ENCODE data around the gene MS4A10. TPM values are rescaled to one million over a fixed set of nuclear protein-coding genes. Genes with fewer than 3 reads are reported as not detected.

The MS4A10 gene
- total RNA-seq, 1 experiment from 2014 or later, result not detected

DNA sequence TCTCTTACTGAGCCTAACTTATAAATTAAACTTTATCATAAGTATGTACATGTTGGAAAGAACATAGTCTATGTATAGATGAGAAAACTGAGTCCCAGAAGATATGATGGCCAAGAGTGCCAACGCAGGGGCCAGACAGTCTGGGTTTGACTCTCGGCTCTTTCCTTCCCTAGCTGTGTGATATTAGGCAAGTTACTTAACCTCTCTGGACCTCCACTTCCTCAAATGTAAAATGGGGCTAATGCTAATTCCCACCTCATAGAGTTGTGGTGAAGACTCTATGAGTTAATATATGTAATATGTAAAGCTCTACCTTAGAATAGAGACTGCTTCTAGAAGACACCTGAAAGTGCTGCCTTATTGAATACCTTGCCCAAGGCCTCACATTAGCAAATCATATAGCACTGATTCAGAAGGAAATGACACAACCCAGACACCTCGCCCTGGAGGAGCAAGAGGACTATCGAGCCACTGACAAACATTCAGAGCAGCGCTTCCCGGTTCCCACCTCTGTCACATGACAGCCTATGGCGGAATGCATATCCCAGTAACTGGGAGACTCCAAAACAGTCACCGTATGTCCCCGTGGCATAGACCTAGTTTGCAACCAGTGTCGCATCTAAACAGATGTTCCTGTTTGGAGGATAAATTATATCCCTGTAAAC lies 45.5 kb downstream of the MS4A10 start:
- H4K20me1 ChIP-seq (ENCODE audit: insufficient read depth), result no peaks in the 10 kb centered on the region
- H3K9ac ChIP-seq (ENCODE audit: low read length), result no peak overlapping the region
- peak overlapping the region; percentile 4 to 13; a peak in 2 of 4 replicates for H3K4me3 ChIP-seq (replicated peaks in 1 of 2; ENCODE audit: low read depth in 1 of 2, low read length in 2 of 2)
- peak overlapping the region; percentile 89 for H2AFZ ChIP-seq (ENCODE audit: low read depth, low read length, poor library complexity, severe bottlenecking)
- no peak for DNase-seq (ENCODE audit: low read depth, low spot score)
- H3K36me3 ChIP-seq (ENCODE audit: control insufficient read depth in 1 of 2, insufficient read depth in 2 of 2, low read length in 2 of 2), result no peaks in the 10 kb centered on the region
- ATAC-seq, result peak; percentile 76
- H3K79me2 ChIP-seq (ENCODE audit: insufficient read depth, low read length), result no peaks in the 10 kb centered on the region
- H3K9me3 ChIP-seq (ENCODE audit: control insufficient read depth in 1 of 2, insufficient read depth in 1 of 2, low read depth in 1 of 2, low read length in 2 of 2), result no peaks in the 10 kb centered on the region
- H3K4me1 ChIP-seq (ENCODE audit: control insufficient read depth in 1 of 2, insufficient read depth in 2 of 2, low read length in 2 of 2), result peaks cover 0 to 5% of the 10 kb centered on the region in 2 experiments; a peak in 2 of 4 replicates
- no peak overlapping the region for H3K27ac ChIP-seq (ENCODE audit: low read depth, low read length)
- ChIA-PET RAD21 (ENCODE audit: low non-redundant PET in 1 of 2, low total read pairs in 2 of 2, uncharacterized antibody in 2 of 2, unreplicated experiment in 2 of 2) (interaction anchor here (1.7 to 2.3 kb wide), 3 partner anchors 57 to 69 kb away, joined by 7 to 21 read pairs (median 14); no protein-coding TSS in a partner anchor), POLR2A (interaction anchor here (1.1 to 2.1 kb wide), 4 partner anchors 57 to 93 kb away, joined by 3 to 6 read pairs (median 4); partner anchors contain the start of gene TMEM109), CTCF (interaction anchor here (0.6 to 5.2 kb wide), 19 partner anchors 8 to 563 kb away, joined by 3 to 86 read pairs (median 5); partner anchors contain the start of gene PTGDR2)
- peak overlapping the region; percentile 63 for H3K4me2 ChIP-seq (ENCODE audit: low read length)
- BruUV-seq (replicated peaks), result no TSS peak
- TF ChIP-seq ZNF274 (IDR thresholded peaks at IDR 0.05; ENCODE audit: low read depth, low read length) (no peak), POLR2AphosphoS5 (IDR thresholded peaks at IDR 0.05; ENCODE audit: low read depth, low read length) (no peak), EZH2phosphoT487 (IDR thresholded peaks at IDR 0.05; ENCODE audit: borderline replicate concordance) (no peak), CEBPB (IDR thresholded peaks at IDR 0.05; ENCODE audit: low read depth) (no peak), RAD21 (IDR thresholded peaks at IDR 0.05; ENCODE audit: low read depth) (no peak)
- intact Hi-C loops (cut with micrococcal nuclease), result loop anchor here (1.0 to 5.0 kb wide), 6 partner anchors 55 to 557 kb away; no protein-coding TSS in a partner anchor
- peaks cover 14% of the 10 kb centered on the region; the same call in 1 of the 2 replicates for H3K27me3 ChIP-seq (ENCODE audit: insufficient read depth, low read length)
- no peaks in the 10 kb centered on the region for H3K9me2 ChIP-seq (ENCODE audit: insufficient read depth)

DNA sequence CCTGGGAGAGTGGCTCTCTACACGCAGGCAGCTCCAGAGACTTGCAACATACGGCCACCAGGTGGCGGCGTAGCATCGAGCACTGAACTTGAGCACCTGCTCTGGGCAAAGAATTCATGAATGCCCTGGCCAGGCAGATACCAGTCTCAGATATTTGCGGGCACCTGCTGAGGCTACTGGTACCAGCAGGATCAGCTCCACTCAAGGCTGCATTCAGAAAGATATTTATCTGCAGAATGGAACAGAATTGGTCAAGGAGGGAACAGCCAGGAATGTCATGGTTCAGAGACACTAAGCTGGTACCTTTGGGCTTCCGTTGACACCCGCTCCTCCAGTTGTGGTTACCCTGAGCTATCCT lies 46.0 kb downstream of the MS4A10 start:
- ChIA-PET RAD21 (ENCODE audit: low non-redundant PET in 1 of 2, low total read pairs in 2 of 2, uncharacterized antibody in 2 of 2, unreplicated experiment in 2 of 2) (interaction anchor here (1.7 to 2.3 kb wide), 3 partner anchors 56 to 68 kb away, joined by 7 to 21 read pairs (median 14); no protein-coding TSS in a partner anchor), POLR2A (interaction anchor here (1.1 to 2.1 kb wide), 4 partner anchors 57 to 93 kb away, joined by 3 to 6 read pairs (median 4); partner anchors contain the start of gene TMEM109), CTCF (interaction anchor here (0.6 to 5.2 kb wide), 21 partner anchors 9 to 562 kb away, joined by 3 to 86 read pairs (median 5); partner anchors contain the start of gene PTGDR2)
- ATAC-seq, result peak; percentile 98
- H2AFZ ChIP-seq (ENCODE audit: low read depth, low read length, poor library complexity, severe bottlenecking), result peak overlapping the region; percentile 89
- peaks cover 14% of the 10 kb centered on the region; the same call in 1 of the 2 replicates for H3K27me3 ChIP-seq (ENCODE audit: insufficient read depth, low read length)
- no peaks in the 10 kb centered on the region for H4K20me1 ChIP-seq (ENCODE audit: insufficient read depth)
- H3K9me2 ChIP-seq (ENCODE audit: insufficient read depth), result no peaks in the 10 kb centered on the region
- no peak overlapping the region for H3K9ac ChIP-seq (ENCODE audit: low read length)
- no TSS peak for BruUV-seq (replicated peaks)
- peak overlapping the region; percentile 63 for H3K4me2 ChIP-seq (ENCODE audit: low read length)
- peak overlapping the region; percentile 4 to 13; a peak in 2 of 4 replicates for H3K4me3 ChIP-seq (replicated peaks in 1 of 2; ENCODE audit: low read depth in 1 of 2, low read length in 2 of 2)
- H3K9me3 ChIP-seq (ENCODE audit: control insufficient read depth in 1 of 2, insufficient read depth in 1 of 2, low read depth in 1 of 2, low read length in 2 of 2), result no peaks in the 10 kb centered on the region
- H3K36me3 ChIP-seq (ENCODE audit: control insufficient read depth in 1 of 2, insufficient read depth in 2 of 2, low read length in 2 of 2), result no peaks in the 10 kb centered on the region
- no peaks in the 10 kb centered on the region for H3K79me2 ChIP-seq (ENCODE audit: insufficient read depth, low read length)
- peaks cover 0 to 5% of the 10 kb centered on the region in 2 experiments; a peak in 2 of 4 replicates for H3K4me1 ChIP-seq (ENCODE audit: control insufficient read depth in 1 of 2, insufficient read depth in 2 of 2, low read length in 2 of 2)
- H3K27ac ChIP-seq (ENCODE audit: low read depth, low read length), result no peak overlapping the region
- peak; percentile 68 for DNase-seq (ENCODE audit: low read depth, low spot score)
- intact Hi-C loops (cut with micrococcal nuclease), result loop anchor here (1.0 to 5.0 kb wide), 6 partner anchors 56 to 556 kb away; no protein-coding TSS in a partner anchor
- TF ChIP-seq, protein P1, sequence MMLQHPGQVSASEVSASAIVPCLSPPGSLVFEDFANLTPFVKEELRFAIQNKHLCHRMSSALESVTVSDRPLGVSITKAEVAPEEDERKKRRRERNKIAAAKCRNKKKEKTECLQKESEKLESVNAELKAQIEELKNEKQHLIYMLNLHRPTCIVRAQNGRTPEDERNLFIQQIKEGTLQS (IDR thresholded peaks at IDR 0.05), result no peak
- no peak for TF ChIP-seq SRF (IDR thresholded peaks at IDR 0.05; ENCODE audit: low read depth)
- TF ChIP-seq FOSL1 (IDR thresholded peaks at IDR 0.05; ENCODE audit: low read depth), result no peak
- TF ChIP-seq, protein P2, sequence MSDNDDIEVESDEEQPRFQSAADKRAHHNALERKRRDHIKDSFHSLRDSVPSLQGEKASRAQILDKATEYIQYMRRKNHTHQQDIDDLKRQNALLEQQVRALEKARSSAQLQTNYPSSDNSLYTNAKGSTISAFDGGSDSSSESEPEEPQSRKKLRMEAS (IDR thresholded peaks at IDR 0.05), result no peak
- TF ChIP-seq SIN3A (IDR thresholded peaks at IDR 0.05; ENCODE audit: low read depth), result no peak
- TF ChIP-seq, protein P3, sequence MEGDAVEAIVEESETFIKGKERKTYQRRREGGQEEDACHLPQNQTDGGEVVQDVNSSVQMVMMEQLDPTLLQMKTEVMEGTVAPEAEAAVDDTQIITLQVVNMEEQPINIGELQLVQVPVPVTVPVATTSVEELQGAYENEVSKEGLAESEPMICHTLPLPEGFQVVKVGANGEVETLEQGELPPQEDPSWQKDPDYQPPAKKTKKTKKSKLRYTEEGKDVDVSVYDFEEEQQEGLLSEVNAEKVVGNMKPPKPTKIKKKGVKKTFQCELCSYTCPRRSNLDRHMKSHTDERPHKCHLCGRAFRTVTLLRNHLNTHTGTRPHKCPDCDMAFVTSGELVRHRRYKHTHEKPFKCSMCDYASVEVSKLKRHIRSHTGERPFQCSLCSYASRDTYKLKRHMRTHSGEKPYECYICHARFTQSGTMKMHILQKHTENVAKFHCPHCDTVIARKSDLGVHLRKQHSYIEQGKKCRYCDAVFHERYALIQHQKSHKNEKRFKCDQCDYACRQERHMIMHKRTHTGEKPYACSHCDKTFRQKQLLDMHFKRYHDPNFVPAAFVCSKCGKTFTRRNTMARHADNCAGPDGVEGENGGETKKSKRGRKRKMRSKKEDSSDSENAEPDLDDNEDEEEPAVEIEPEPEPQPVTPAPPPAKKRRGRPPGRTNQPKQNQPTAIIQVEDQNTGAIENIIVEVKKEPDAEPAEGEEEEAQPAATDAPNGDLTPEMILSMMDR (IDR thresholded peaks at IDR 0.05 in 2 of 3, conservative IDR thresholded peaks at IDR 0.05 in 1 of 3; ENCODE audit: borderline replicate concordance in 1 of 3, insufficient read depth in 1 of 3, low read depth in 2 of 3, low read length in 2 of 3), result peak; percentile 88 to 98 (median 91)
- no peak for TF ChIP-seq CBX3 (IDR thresholded peaks at IDR 0.05; ENCODE audit: low read depth)
- TF ChIP-seq, protein P4, sequence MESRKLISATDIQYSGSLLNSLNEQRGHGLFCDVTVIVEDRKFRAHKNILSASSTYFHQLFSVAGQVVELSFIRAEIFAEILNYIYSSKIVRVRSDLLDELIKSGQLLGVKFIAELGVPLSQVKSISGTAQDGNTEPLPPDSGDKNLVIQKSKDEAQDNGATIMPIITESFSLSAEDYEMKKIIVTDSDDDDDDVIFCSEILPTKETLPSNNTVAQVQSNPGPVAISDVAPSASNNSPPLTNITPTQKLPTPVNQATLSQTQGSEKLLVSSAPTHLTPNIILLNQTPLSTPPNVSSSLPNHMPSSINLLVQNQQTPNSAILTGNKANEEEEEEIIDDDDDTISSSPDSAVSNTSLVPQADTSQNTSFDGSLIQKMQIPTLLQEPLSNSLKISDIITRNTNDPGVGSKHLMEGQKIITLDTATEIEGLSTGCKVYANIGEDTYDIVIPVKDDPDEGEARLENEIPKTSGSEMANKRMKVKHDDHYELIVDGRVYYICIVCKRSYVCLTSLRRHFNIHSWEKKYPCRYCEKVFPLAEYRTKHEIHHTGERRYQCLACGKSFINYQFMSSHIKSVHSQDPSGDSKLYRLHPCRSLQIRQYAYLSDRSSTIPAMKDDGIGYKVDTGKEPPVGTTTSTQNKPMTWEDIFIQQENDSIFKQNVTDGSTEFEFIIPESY (IDR thresholded peaks at IDR 0.05; ENCODE audit: extremely low read depth, insufficient replicate concordance, low read length), result no peak
- no peak for TF ChIP-seq POLR2AphosphoS5 (IDR thresholded peaks at IDR 0.05; ENCODE audit: low read depth, low read length)
- no peak for TF ChIP-seq EZH2phosphoT487 (IDR thresholded peaks at IDR 0.05; ENCODE audit: borderline replicate concordance)
- no peak for TF ChIP-seq EGR1 (IDR thresholded peaks at IDR 0.05; ENCODE audit: low read depth)

Data from HCT116 (cell line).